HEK293 (cell line): Measurements from ENCODE around the gene ELL2.

ENCODE experiments used
- CTCF ChIA-PET: fragments of 350-600 bp; formaldehyde crosslinking; extraction: SDS; loops from one replicate; lab custom pipeline; 2021; ENCODE audit warnings: antibody characterized with exemption; lab: Yijun Ruan, JAX
- POLR2A ChIA-PET: fragments of 300-600 bp; formaldehyde crosslinking; extraction: SDS; loops from one replicate; lab custom pipeline; 2020; ENCODE audit warnings: antibody characterized with exemption, inconsistent platforms; lab: Yijun Ruan, JAX
- H3K27ac ChIP-seq: fragments of 200-500 bp; sonication (Bioruptor generic); 2 replicates; pipeline ENCODE4 v1.5.1; 2014; ENCODE audit warnings: low read depth, low read length, control low read depth, inconsistent platforms; ENCODE audit errors: extremely low read depth
- H3K36me3 ChIP-seq, 2 experiments: fragments of 200-500 bp in 1 of 2; sonication (Bioruptor generic) in 1 of 2; 1 replicate in 1 of 2; 2 replicates in 1 of 2; pipeline ENCODE4 v1.5.1; 2014 to 2017; ENCODE audit warnings: inconsistent platforms in 2 of 2, low read length in 2 of 2; ENCODE audit not compliant: control insufficient read depth in 2 of 2, insufficient read depth in 1 of 2
- H3K4me1 ChIP-seq: fragments of 200-500 bp; sonication (Bioruptor generic); 2 replicates; pipeline ENCODE4 v1.5.1; 2014; ENCODE audit warnings: mild to moderate bottlenecking, low read length, inconsistent platforms; ENCODE audit not compliant: control insufficient read depth, insufficient read depth
- H3K4me3 ChIP-seq: 2 replicates; pipeline ENCODE4 v1.5.1; 2011; ENCODE audit warnings: low read depth, mild to moderate bottlenecking, control low read depth, low read length, moderate library complexity
- H3K9me3 ChIP-seq: fragments of 200-500 bp; sonication (Bioruptor generic); 2 replicates; pipeline ENCODE4 v1.5.1; 2014; ENCODE audit warnings: low read depth, low read length, inconsistent platforms; ENCODE audit not compliant: control insufficient read depth, insufficient read depth
- HOXA7 ChIP-seq: sonication (generic); formaldehyde crosslinking; IDR thresholded peaks from 2 replicates; pipeline ENCODE4 v1.8.1; 2022; ENCODE audit warnings: missing genetic modification reagents, borderline replicate concordance
- HOXC10 ChIP-seq: sonication (generic); formaldehyde crosslinking; IDR thresholded peaks from 2 replicates; pipeline ENCODE4 v1.8.1; 2023; ENCODE audit warnings: mild to moderate bottlenecking, missing genetic modification reagents
- KLF10 ChIP-seq: fragments of 450-650 bp; IDR thresholded peaks from 2 replicates; pipeline ENCODE4 v1.5.1; 2018; ENCODE audit warnings: missing biosample characterization, mild to moderate bottlenecking, missing genetic modification characterization
- SP7 ChIP-seq: fragments of 450-650 bp; formaldehyde crosslinking; IDR thresholded peaks from 2 replicates; pipeline ENCODE4 v1.5.1; 2016; ENCODE audit warnings: missing biosample characterization, missing genetic modification characterization
- TCF7L2 ChIP-seq: IDR thresholded peaks from 2 replicates; pipeline ENCODE4 v1.6.1; 2011; ENCODE audit warnings: low read depth, mild to moderate bottlenecking, inconsistent platforms, low read length, moderate library complexity, borderline replicate concordance
- TRIM28 ChIP-seq: IDR thresholded peaks from 2 replicates; pipeline ENCODE4 v1.6.1; 2011; ENCODE audit warnings: low read length, control low read depth, borderline replicate concordance
- WT1 ChIP-seq: fragments of 450-650 bp; formaldehyde crosslinking; IDR thresholded peaks from 2 replicates; pipeline ENCODE4 v1.5.1; 2016; ENCODE audit warnings: missing biosample characterization, missing genetic modification characterization
- ZBTB26 ChIP-seq: fragments of 450-650 bp; formaldehyde crosslinking; optimal IDR thresholded peaks from 2 replicates; pipeline ENCODE3; 2016; ENCODE audit warnings: missing biosample characterization, mild to moderate bottlenecking, missing genetic modification characterization
- ZBTB7A ChIP-seq: fragments of 450-650 bp; formaldehyde crosslinking; IDR thresholded peaks from 2 replicates; pipeline ENCODE4 v1.5.1; 2016; ENCODE audit warnings: low read depth, missing biosample characterization, missing genetic modification characterization
- ZIC2 ChIP-seq: fragments of 450-650 bp; formaldehyde crosslinking; IDR thresholded peaks from 2 replicates; pipeline ENCODE4 v1.5.1; 2016; ENCODE audit warnings: missing biosample characterization, missing genetic modification characterization
- ZNF146 ChIP-seq: fragments of 450-650 bp; formaldehyde crosslinking; IDR thresholded peaks from 2 replicates; pipeline ENCODE4 v1.5.1; 2016; ENCODE audit warnings: missing biosample characterization, missing genetic modification characterization
- ZNF16 ChIP-seq: fragments of 450-650 bp; formaldehyde crosslinking; IDR thresholded peaks from 2 replicates; pipeline ENCODE4 v1.5.1; 2016; ENCODE audit warnings: low read depth, missing biosample characterization, missing genetic modification characterization
- ZNF214 ChIP-seq: fragments of 450-650 bp; formaldehyde crosslinking; IDR thresholded peaks from 2 replicates; pipeline ENCODE4 v1.5.1; 2017; ENCODE audit warnings: missing biosample characterization, mild to moderate bottlenecking, missing genetic modification characterization, borderline replicate concordance
- ZNF449 ChIP-seq: fragments of 450-650 bp; formaldehyde crosslinking; IDR thresholded peaks from 2 replicates; pipeline ENCODE4 v1.5.1; 2017; ENCODE audit warnings: missing biosample characterization, mild to moderate bottlenecking, missing genetic modification characterization, moderate library complexity
- ZNF518A ChIP-seq: fragments of 450-650 bp; formaldehyde crosslinking; conservative IDR thresholded peaks from 2 replicates; pipeline ENCODE4 v1.5.1; 2016; ENCODE audit warnings: low read depth, missing biosample characterization, missing genetic modification characterization
- ZNF548 ChIP-seq: fragments of 450-650 bp; formaldehyde crosslinking; IDR thresholded peaks from 2 replicates; pipeline ENCODE4 v1.5.1; 2016; ENCODE audit warnings: missing biosample characterization, missing genetic modification characterization
- ZNF555 ChIP-seq: fragments of 450-650 bp; formaldehyde crosslinking; conservative IDR thresholded peaks from 2 replicates; pipeline ENCODE4 v1.5.1; 2017; ENCODE audit warnings: missing biosample characterization, mild to moderate bottlenecking, missing genetic modification characterization, inconsistent platforms
- ZNF580 ChIP-seq: fragments of 450-650 bp; formaldehyde crosslinking; IDR thresholded peaks from 2 replicates; pipeline ENCODE4 v1.5.1; 2016; ENCODE audit warnings: missing biosample characterization, missing genetic modification characterization
- ZNF645 ChIP-seq: fragments of 450-650 bp; formaldehyde crosslinking; IDR thresholded peaks from 2 replicates; pipeline ENCODE4; 2016; ENCODE audit warnings: missing biosample characterization, missing genetic modification characterization
- ZNF704 ChIP-seq: fragments of 450-650 bp; formaldehyde crosslinking; IDR thresholded peaks from 2 replicates; pipeline ENCODE4 v1.5.1; 2016; ENCODE audit warnings: missing biosample characterization, missing genetic modification characterization

The ELL2 gene

GRCh38 chr5:95985249-95985648 is 23.6 kb upstream of the ELL2 start:
- POLR2A ChIA-PET: no interaction called here
- TF ChIP-seq ZNF518A (no peak), ZBTB26 (no peak), ZNF704 (tag by site-specific recombination) (no peak), HOXA7 (CRISPR knock-in tag) (no peak), ZNF16 (no peak), ZNF146 (tag by site-specific recombination) (no peak), ZNF548 (tag by site-specific recombination) (no peak), TCF7L2 (no peak), SP7 (tag by site-specific recombination) (no peak), ZBTB7A (tag by site-specific recombination) (no peak), ZNF645 (tag by site-specific recombination) (no peak), ZNF580 (tag by site-specific recombination) (no peak), KLF10 (tag by site-specific recombination) (no peak), ZNF449 (tag by site-specific recombination) (no peak), WT1 (tag by site-specific recombination) (no peak), ZIC2 (tag by site-specific recombination) (no peak), ZNF214 (no peak), TRIM28 (no peak), ZNF555 (no peak), HOXC10 (CRISPR knock-in tag) (no peak)
- TF ChIP-seq, all 188 proteins: peak for 0

More at GRCh38 chr5:95985249-95985648, 23.6 kb upstream of the ELL2 start:
- Histone ChIP-seq H3K36me3 (no peaks in the 10 kb centered on the region), H3K27ac (no peak overlapping the region), H3K4me1 (no peaks in the 10 kb centered on the region), H3K9me3 (no peaks in the 10 kb centered on the region), H3K4me3 (no peak overlapping the region)
- CTCF ChIA-PET: interaction anchor here (0.6 kb wide), 1 partner anchor 80 kb away, joined by 3 read pairs; no protein-coding TSS in a partner anchor
